Stimulated activated CD4-positive, alpha-beta T cell treated with anti-CD3 and anti-CD28 coated beads, Interleukin-15, amount 100 ng/mL, for 24 hours (primary cell): Measurements from ENCODE around the gene AGAP1.
"Not testable (repeated sequence)": the region's sequence is repeated elsewhere in the genome, so short reads cannot be mapped to it uniquely, and the experiment has no call there.

Experiments used
- DNase-seq: peaks from one replicate; pipeline ENCODE4 v3.0.0-alpha.2; 2020

The AGAP1 gene

GRCh38 chr2:235595422-235596010 is 101.7 kb downstream of the AGAP1 start:
- peak; percentile 55 for DNase-seq

GRCh38 chr2:235596272-235596671 is 102.4 kb downstream of the AGAP1 start:
- DNase-seq, result no peak

DNA sequence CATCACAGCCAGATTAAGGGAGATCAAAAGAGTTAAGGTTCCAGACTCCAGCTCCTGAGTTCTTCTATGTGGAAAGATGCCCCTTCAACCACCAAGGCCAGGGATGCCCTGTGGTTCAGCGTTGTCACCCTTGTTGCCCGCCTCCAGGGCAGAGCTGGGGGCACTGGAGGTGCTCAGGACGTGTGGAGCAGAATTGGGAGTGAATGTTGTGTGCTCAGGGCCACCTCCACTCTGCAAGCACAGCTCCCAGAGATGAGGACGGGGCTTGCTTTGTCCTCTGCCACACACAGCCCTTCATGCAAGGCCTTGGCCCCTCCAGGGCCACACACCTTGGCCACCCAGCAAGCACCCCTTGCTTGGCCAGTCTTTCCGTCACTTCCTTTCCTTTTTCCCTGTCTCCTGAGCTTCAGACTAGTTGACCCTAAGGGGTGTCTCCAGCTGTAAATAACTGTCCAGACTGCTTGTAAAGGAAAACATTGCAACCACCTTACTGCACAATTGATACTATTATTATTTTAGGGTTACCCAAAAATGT is 103.3 kb downstream of the AGAP1 start:
- no peak for DNase-seq

GRCh38 chr2:235598026-235598425 is 104.2 kb downstream of the AGAP1 start:
- no peak for DNase-seq

- no peak for DNase-seq
These were observed 105.0 kb downstream of the AGAP1 start for GRCh38 chr2:235598532-235599531.

DNA sequence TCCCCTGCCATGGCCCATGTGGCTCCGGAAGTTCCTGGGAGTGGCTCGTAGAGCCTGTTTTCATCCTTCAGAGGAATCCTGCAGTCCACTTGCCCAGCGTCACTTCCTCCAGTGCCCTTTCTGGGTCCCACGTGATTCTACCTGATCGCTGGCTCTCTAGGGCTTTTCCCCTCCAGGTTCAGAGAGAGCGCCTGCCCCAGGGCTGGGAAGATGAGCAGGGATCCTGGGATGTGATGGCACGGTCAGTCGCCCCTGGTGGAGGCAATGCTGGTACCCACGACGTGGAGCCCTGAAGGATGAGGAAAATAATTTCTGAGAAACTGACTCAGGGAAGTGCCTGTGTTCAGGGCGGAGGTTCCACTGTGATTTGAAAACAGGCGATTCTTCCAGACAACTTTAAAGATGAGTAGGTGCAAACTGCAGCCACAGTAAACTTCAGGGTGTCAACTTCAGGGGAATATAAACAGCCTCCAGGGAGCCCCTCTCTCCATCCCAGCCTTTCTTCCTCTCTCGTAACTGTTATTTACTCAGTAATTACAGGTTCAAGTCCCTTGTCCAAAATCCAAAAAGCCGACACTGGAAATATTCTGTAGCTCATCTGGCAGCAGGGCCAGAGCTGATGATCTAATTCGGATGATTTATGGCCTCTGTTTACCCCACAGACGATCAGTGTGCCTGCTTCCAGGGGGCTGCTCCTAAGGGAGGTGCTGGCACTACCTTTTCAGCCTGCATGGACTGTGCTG is 105.9 kb downstream of the AGAP1 start:
- no peak for DNase-seq

- DNase-seq, result no peak
These were observed 106.6 kb downstream of the AGAP1 start for GRCh38 chr2:235600406-235600805.

- DNase-seq, result no peak
These were observed 107.1 kb downstream of the AGAP1 start for GRCh38 chr2:235600926-235601325.

DNA sequence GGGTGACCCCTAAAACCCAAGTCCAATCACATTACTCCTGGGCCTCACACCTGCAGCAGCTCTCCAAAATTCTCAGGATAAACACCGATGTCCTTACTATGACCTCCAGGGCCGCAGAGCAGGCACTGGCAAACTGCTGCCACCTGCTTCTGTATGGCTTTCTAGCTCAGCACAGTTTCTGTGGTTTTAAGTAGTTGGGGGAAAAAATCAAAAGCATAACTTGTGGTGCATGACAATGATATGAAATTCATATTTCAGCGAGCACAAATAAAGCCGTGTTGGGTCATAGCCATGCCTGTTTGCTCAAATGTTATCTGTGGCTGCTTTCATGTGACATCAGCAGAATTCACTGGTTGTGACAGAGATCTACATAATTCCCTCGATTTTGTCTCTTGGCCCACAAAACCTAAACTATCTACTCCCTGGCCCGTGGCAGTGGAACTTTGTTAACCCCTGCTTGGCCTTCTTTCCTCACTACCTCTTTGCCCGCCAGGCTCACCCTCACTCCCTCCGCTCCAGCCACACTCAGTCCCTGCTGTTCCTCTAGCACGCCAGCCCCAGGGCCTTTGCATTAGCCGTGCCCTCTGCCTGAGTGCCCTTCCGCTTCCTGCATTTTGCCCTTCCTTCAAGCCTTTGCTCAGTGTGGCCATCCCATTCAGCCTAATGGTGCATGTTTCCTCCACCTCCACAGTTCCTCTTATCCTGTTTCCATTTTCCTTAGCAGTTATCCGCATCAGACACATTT is 108.3 kb downstream of the AGAP1 start:
- no peak for DNase-seq

GRCh38 chr2:235602971-235603370 is 109.1 kb downstream of the AGAP1 start:
- not testable (repeated sequence) for DNase-seq

DNA sequence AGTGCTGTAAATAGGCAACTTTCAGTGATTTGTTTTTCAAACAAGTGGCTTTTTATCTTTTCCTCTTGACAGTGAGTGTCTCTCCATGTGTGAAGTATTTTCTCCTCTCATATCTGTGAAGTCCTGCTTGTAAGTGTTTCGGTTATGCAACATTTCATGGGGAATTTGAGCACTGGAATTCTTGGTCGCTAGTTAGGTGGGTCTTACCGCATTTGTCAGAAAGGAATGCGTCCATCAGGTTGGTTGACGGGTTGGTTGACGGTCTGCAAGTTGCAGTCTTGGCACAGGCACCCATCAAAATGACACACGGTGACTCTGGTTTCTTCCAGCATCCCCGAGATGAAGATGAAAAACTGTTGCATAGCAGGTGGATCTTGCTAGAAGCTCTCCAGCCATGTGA is 109.8 kb downstream of the AGAP1 start:
- DNase-seq, result no peak

DNA sequence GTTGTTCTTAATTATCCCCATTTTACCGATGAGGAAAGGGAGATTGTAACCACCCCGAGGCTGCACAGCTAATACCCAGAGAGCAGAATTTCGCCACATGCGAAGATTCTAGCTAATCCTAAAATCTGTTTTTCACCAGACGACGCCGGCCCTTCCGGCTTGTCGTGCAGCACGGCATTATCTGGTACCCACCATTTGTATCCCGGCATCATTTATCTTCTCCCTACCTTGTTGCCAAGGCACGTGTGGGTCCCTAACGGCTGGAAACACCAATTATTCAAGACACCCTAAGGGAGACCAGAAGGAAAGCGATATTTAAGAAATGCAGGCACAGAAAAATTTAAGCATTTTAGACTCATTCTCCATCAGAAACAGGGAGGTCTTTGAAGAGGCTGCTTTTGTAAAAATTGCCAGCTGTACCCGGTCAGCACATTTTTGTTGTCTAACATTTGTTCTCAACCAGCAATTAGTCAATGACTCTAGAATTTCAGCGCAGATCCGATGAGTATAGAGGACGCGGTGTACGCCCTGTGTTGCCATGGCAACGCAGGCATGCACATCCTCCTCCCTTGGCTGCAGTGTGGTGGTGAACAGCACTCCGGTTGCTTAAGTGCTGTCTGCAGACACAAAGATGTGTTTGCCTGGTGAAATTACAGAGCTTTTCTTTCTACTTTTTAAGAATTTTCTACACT is 111.6 kb downstream of the AGAP1 start:
- peak; percentile 8 for DNase-seq

DNA sequence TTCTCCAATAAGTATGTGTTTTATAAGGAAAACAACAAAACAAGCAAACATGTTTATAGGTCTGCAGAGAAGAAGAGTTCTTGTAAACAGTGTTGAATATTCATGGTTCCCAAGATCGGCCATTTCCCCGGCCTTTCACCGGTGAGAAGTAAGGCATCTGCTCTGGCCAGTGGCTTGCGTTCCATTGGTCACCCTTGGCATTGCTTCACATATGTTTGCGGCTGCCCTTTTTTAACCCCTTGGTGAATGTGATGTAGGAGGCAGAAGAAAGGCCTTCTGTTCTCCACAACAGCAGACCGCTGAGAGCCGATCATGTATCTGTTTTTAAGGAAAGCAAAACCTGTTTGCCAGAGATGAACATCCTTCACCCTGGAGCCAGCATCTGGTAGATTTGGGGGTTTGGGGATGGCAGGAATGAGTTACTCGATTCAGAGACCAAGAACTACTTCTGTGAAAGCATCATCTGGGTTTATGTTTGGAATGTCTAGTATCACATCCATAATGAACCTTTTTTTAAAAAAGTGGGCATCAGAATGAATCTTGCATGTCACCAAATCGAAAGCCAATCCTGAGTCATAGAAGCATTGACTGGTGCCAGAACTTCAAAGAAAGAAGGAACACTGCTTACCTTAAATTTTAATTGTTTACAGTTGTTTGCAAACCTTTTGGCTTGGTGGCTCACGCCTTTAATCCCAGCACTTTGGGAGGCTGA is 112.3 kb downstream of the AGAP1 start:
- DNase-seq, result no peak

DNA sequence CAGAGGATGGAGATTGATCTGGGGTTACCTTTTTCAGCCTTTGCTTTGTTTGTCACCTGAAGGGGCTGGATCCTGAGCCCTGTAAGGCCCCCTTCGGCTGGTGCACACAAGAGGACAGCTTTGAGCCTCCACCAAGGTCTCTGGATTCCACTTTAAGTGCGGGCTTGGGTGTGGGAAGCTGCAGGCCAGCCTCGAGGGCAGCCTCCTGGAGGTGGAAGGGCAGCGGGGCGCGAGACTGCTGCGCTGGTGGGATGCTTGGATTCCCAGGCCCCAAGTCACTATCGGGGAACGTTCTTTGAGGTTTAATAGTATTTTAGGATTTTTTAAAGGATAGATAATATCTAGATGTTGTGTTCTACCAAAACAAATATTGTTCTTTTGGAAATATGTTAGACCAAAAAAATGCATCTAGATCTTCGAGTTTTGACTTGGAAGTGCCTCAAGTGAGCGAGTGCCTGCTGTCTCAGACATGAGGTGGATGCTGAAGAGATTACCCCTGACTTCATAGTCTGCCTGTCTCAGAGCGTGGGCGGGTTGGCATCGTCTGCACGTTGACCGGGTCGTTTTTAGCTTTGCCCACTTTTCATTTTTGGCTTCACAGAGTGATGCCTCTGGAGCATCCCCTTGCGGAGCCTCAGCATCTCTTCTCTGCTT is 113.8 kb downstream of the AGAP1 start:
- DNase-seq, result no peak

GRCh38 chr2:235608200-235608887 is 114.5 kb downstream of the AGAP1 start:
- DNase-seq, result no peak

GRCh38 chr2:235609321-235609720 is 115.5 kb downstream of the AGAP1 start:
- no peak for DNase-seq

DNA sequence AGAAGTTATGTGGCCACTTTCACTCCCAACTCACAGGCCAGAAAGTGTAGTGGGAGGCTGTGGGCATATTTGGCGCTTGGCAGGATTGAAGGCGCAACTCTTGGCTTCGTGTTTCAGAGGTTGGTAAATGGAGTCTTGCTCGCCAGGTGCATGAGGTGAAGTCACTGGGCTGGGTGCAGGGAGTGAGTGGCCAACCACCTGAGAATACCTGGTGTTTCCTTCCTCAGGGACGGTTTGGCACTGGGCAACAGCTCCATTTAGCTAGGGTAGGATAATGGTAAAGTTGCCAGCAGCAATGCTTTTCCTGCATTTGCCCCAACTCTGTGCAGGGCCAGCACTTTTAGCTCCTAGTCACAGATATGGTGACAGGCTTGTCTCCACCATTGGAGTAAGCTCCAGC is 115.9 kb downstream of the AGAP1 start:
- DNase-seq, result no peak

GRCh38 chr2:235610696-235611257 is 116.9 kb downstream of the AGAP1 start:
- no peak for DNase-seq

- DNase-seq, result no peak
These were observed 117.5 kb downstream of the AGAP1 start for GRCh38 chr2:235611349-235611748.

- DNase-seq, result no peak
These were observed 117.9 kb downstream of the AGAP1 start for GRCh38 chr2:235611756-235612155.
